DOHH2 (cell line): ENCODE measurements around the gene THBS1.

ENCODE experiments used
- H3F3A ChIP-seq: fragments of 200-600 bp; sonication (generic), shearing (Covaris generic); 2 replicates; pipeline ENCODE4 v1.6.0; 2016; ENCODE audit warnings: antibody characterized with exemption, mild to moderate bottlenecking; ENCODE audit not compliant: control insufficient read depth, insufficient read depth
- H3K27ac ChIP-seq: fragments of 200-600 bp; sonication (generic); 2 replicates; pipeline ENCODE4 v1.5.1; 2014; ENCODE audit warnings: low read depth, mild to moderate bottlenecking, low read length, moderate library complexity
- H3K27me3 ChIP-seq: fragments of 200-600 bp; sonication (generic); 2 replicates; pipeline ENCODE4 v1.6.1; 2014; ENCODE audit warnings: mild to moderate bottlenecking, low read length, mixed read lengths; ENCODE audit not compliant: control insufficient read depth
- H3K36me3 ChIP-seq: fragments of 200-600 bp; sonication (generic); 2 replicates; pipeline ENCODE4 v1.6.1; 2014; ENCODE audit warnings: mild to moderate bottlenecking, low read length, moderate library complexity, mixed read lengths; ENCODE audit not compliant: control insufficient read depth
- H3K4me1 ChIP-seq: fragments of 200-600 bp; sonication (generic); 2 replicates; pipeline ENCODE4 v1.6.1; 2014; ENCODE audit warnings: mild to moderate bottlenecking, low read length, mixed read lengths; ENCODE audit not compliant: control insufficient read depth
- H3K4me2 ChIP-seq: fragments of 200-600 bp; sonication (generic); 2 replicates; pipeline ENCODE4 v1.6.0; 2014; ENCODE audit warnings: mild to moderate bottlenecking, low read length, moderate library complexity
- H3K4me3 ChIP-seq: fragments of 200-600 bp; sonication (generic); 2 replicates; pipeline ENCODE4 v1.5.1; 2014; ENCODE audit warnings: mild to moderate bottlenecking, low read length, mixed read lengths
- H3K79me2 ChIP-seq: fragments of 200-600 bp; sonication (generic); 2 replicates; pipeline ENCODE4 v1.6.1; 2014; ENCODE audit warnings: mild to moderate bottlenecking, low read length, mixed read lengths; ENCODE audit not compliant: control insufficient read depth
- H3K9me2 ChIP-seq: fragments of 200-600 bp; sonication (generic); replicated peaks from 2 replicates; pipeline ENCODE4 v1.6.1; 2014; ENCODE audit warnings: mild to moderate bottlenecking, low read length, mixed read lengths; ENCODE audit not compliant: control insufficient read depth
- H3K9me3 ChIP-seq: fragments of 200-600 bp; sonication (generic); 2 replicates; pipeline ENCODE4 v1.6.1; 2014; ENCODE audit warnings: antibody characterized with exemption, low read length, mixed read lengths; ENCODE audit not compliant: control insufficient read depth, insufficient read depth
- H4K20me1 ChIP-seq: fragments of 200-600 bp; sonication (generic); 2 replicates; pipeline ENCODE4 v1.6.0; 2014; ENCODE audit warnings: low read depth, mild to moderate bottlenecking, antibody characterized with exemption, low read length, moderate library complexity; ENCODE audit not compliant: control insufficient read depth, insufficient read depth
- EZH2phosphoT487 ChIP-seq: fragments of 200-600 bp; sonication (generic); IDR thresholded peaks from 2 replicates; pipeline ENCODE4 v1.6.1; 2017; ENCODE audit warnings: borderline replicate concordance, mild to moderate bottlenecking, antibody characterized with exemption, low read length, moderate library complexity, mixed read lengths
- TF ChIP-seq, protein P1 (sequence below): fragments of 200-600 bp; sonication (generic); IDR thresholded peaks from one replicate; pipeline ENCODE4 v1.5.1; 2014; ENCODE audit warnings: antibody characterized with exemption, mild to moderate bottlenecking, low read depth, low read length; ENCODE audit not compliant: poor library complexity, severe bottlenecking

The THBS1 gene

DNA sequence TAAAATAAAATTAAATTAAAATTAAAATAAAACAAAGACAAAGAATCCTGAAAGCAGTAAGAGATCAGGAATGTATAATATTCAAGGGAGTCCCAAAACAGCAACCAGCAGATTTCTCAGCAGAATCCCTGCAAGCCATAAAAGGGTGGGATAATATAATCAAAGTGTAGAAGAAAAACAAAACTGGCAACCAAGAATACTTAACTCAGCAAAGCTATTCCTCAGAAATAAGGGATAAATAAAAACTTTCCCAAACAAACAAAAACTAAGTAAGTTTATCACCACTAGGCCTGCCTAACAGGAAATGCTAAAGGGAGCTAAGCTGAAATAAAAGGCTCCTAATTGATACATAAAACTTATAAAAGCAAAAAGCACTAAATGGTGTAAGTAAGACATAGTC is 29.8 kb downstream of the THBS1 start:
- H3K4me2 ChIP-seq, result no peak overlapping the region
- no peaks in the 10 kb centered on the region for H3K79me2 ChIP-seq
- H4K20me1 ChIP-seq, result no peaks in the 10 kb centered on the region
- H3K27me3 ChIP-seq, result no peaks in the 10 kb centered on the region
- no peaks in the 10 kb centered on the region for H3K4me1 ChIP-seq
- H3K4me3 ChIP-seq, result no peak overlapping the region
- H3K27ac ChIP-seq, result no peak overlapping the region
- H3F3A ChIP-seq, result no peaks in the 10 kb centered on the region
- H3K9me3 ChIP-seq, result no peaks in the 10 kb centered on the region
- TF ChIP-seq EZH2phosphoT487, result no peak
- TF ChIP-seq, protein P1, sequence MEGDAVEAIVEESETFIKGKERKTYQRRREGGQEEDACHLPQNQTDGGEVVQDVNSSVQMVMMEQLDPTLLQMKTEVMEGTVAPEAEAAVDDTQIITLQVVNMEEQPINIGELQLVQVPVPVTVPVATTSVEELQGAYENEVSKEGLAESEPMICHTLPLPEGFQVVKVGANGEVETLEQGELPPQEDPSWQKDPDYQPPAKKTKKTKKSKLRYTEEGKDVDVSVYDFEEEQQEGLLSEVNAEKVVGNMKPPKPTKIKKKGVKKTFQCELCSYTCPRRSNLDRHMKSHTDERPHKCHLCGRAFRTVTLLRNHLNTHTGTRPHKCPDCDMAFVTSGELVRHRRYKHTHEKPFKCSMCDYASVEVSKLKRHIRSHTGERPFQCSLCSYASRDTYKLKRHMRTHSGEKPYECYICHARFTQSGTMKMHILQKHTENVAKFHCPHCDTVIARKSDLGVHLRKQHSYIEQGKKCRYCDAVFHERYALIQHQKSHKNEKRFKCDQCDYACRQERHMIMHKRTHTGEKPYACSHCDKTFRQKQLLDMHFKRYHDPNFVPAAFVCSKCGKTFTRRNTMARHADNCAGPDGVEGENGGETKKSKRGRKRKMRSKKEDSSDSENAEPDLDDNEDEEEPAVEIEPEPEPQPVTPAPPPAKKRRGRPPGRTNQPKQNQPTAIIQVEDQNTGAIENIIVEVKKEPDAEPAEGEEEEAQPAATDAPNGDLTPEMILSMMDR, result no peak
- no peaks in the 10 kb centered on the region for H3K36me3 ChIP-seq
- H3K9me2 ChIP-seq, result no peaks in the 10 kb centered on the region

DNA sequence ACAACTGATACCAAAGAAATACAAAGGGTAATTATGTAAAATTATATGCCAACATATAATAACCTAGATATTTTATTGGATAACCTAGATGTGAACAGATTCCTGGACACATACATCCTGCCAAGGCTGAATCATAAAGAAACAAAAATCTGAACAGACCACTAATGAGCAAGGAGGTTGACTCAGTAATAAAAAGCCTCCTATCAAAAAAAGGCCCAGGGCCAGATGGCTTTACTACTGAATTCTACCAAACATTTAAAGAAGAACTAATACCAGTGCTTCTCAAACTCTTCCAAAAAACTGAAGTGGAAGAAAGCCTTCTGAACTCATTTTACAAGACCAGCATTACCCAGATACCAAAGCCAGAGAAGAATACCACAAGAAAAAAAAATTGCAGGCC is 32.4 kb downstream of the THBS1 start:
- no peaks in the 10 kb centered on the region for H3F3A ChIP-seq
- H3K9me3 ChIP-seq, result no peaks in the 10 kb centered on the region
- no peaks in the 10 kb centered on the region for H4K20me1 ChIP-seq
- H3K4me1 ChIP-seq, result no peaks in the 10 kb centered on the region
- H3K27ac ChIP-seq, result no peak overlapping the region
- H3K27me3 ChIP-seq, result no peaks in the 10 kb centered on the region
- TF ChIP-seq, protein P1, result no peak
- TF ChIP-seq EZH2phosphoT487, result no peak
- H3K9me2 ChIP-seq, result no peaks in the 10 kb centered on the region
- H3K36me3 ChIP-seq, result no peaks in the 10 kb centered on the region
- no peaks in the 10 kb centered on the region for H3K79me2 ChIP-seq
- no peak overlapping the region for H3K4me3 ChIP-seq
- no peak overlapping the region for H3K4me2 ChIP-seq

DNA sequence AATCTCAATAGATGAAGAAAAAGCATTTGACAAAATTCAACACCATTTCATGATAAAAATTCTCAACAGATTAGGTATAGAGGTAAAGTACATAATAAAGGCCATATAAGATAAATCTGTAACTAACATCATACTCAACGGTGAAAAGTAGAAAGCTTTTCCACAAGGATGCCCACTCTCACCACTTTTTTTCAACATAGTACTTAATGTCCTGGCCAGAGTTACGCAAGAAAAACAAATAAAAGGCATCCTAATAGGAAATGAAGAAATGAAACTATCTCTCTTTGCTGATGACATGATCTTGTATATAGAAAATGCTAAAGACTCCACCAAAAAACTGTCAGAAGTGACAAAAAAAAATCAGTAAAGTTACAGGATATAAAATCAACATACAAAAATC is 33.0 kb downstream of the THBS1 start:
- no peaks in the 10 kb centered on the region for H3K9me3 ChIP-seq
- H3K4me3 ChIP-seq, result no peak overlapping the region
- no peaks in the 10 kb centered on the region for H3K27me3 ChIP-seq
- no peaks in the 10 kb centered on the region for H4K20me1 ChIP-seq
- TF ChIP-seq, protein P1, result no peak
- TF ChIP-seq EZH2phosphoT487, result no peak
- H3K79me2 ChIP-seq, result no peaks in the 10 kb centered on the region
- H3K9me2 ChIP-seq, result no peaks in the 10 kb centered on the region
- no peaks in the 10 kb centered on the region for H3K36me3 ChIP-seq
- H3K4me2 ChIP-seq, result no peak overlapping the region
- H3K4me1 ChIP-seq, result no peaks in the 10 kb centered on the region
- no peak overlapping the region for H3K27ac ChIP-seq
- H3F3A ChIP-seq, result no peaks in the 10 kb centered on the region
